ENCODE data around the gene HSPA4L. TPM values are rescaled to one million over a fixed set of nuclear protein-coding genes. Genes with fewer than 3 reads are reported as not detected.

Gene HSPA4L
- total and polyA plus RNA-seq, 2 donors (not counting 1 experiment from before 2014, with no cell fraction given) = not detected

DNA sequence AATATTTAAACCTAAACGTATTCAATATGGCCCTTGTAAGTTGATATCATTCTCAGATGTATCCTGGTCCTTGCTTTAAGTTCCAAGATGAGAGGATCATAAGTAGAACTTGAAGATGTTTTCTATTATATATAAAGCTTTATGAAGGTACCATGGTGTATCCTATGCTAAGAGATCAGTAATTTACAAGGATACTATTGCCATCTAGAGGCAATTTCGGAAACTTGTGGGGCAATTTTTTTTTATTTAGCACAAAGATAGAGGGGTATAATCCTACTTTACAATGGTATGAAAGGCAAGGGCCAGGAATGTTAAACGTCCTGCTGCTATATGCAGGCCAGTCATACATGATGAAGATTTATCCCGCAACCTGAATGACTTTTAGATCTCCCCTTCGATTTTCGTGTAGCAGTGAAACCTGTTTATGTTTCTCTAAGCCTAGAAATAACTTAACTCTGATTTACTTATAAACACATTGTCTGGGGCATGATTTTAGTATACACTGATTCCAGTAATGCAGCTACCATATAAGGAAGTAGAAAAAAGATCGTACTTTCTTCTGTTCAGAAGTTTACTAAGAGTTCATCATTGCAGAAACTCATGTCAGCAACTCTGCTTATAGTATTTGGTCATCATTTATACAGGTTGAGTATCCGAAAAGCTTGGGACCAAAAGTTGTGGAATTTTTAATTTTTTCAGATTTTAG, 49.3 kb upstream of the HSPA4L start:
- ChIA-PET POLR2A (no interaction called here), CTCF (interaction anchor here (1.2 kb wide), 1 partner anchor 128 kb away, joined by 4 read pairs; no protein-coding TSS in a partner anchor)
- TF ChIP-seq, protein P1, sequence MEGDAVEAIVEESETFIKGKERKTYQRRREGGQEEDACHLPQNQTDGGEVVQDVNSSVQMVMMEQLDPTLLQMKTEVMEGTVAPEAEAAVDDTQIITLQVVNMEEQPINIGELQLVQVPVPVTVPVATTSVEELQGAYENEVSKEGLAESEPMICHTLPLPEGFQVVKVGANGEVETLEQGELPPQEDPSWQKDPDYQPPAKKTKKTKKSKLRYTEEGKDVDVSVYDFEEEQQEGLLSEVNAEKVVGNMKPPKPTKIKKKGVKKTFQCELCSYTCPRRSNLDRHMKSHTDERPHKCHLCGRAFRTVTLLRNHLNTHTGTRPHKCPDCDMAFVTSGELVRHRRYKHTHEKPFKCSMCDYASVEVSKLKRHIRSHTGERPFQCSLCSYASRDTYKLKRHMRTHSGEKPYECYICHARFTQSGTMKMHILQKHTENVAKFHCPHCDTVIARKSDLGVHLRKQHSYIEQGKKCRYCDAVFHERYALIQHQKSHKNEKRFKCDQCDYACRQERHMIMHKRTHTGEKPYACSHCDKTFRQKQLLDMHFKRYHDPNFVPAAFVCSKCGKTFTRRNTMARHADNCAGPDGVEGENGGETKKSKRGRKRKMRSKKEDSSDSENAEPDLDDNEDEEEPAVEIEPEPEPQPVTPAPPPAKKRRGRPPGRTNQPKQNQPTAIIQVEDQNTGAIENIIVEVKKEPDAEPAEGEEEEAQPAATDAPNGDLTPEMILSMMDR (IDR thresholded peaks at IDR 0.05) = peak; percentile 9
- no peak for TF ChIP-seq EZH2 (IDR thresholded peaks at IDR 0.05; ENCODE audit: borderline replicate concordance, insufficient read depth, low read depth, low read length, poor library complexity, severe bottlenecking)
- WGBS (ENCODE audit: insufficient coverage) = no CpG with 5 or more reads among the region's 8 CpGs
- Mint-ChIP-seq H3K9me3 (ENCODE audit: insufficient read depth) (no peaks in the 10 kb centered on the region), H3K4me1 (no peaks in the 10 kb centered on the region), H3K4me3 (no peak overlapping the region), H3K27ac (no peak overlapping the region), H3K27me3 (peaks cover 10% of the 10 kb centered on the region)
- Histone ChIP-seq H2AFZ (ENCODE audit: insufficient read depth, low read depth, low read length, poor library complexity, severe bottlenecking) (no peak overlapping the region), H3K4me2 (replicated peaks; ENCODE audit: low read depth, low read length, poor library complexity, severe bottlenecking) (no peak overlapping the region), H3K9me3 (ENCODE audit: control extremely low read depth in 1 of 3, control insufficient read depth in 2 of 3, insufficient read depth in 1 of 3, low read length in 2 of 3) (peaks cover 0 to 11% (median 0%) of the 10 kb centered on the region in 3 donors), H3K27me3 (replicated peaks in 1 of 4; ENCODE audit: control extremely low read depth in 1 of 4, control insufficient read depth in 3 of 4, insufficient read depth in 4 of 4, low read length in 3 of 4) (no peaks in the 10 kb centered on the region), H3K4me1 (ENCODE audit: control insufficient read depth in 2 of 2, insufficient read depth in 2 of 2, low read length in 2 of 2) (no peaks in the 10 kb centered on the region), H3K27ac (ENCODE audit: low read length in 2 of 2) (no peak overlapping the region), H3K4me3 (ENCODE audit: control extremely low read depth in 1 of 5, extremely low read depth in 1 of 5, insufficient read depth in 1 of 5, low read depth in 2 of 5, low read length in 4 of 5) (no peak overlapping the region), H3K36me3 (replicated peaks in 1 of 2; ENCODE audit: control extremely low read depth in 1 of 2, control insufficient read depth in 1 of 2, extremely low read depth in 1 of 2, insufficient read depth in 2 of 2, low read length in 1 of 2) (no peaks in the 10 kb centered on the region), H3K9ac (ENCODE audit: low read length) (no peak overlapping the region), H4K20me1 (ENCODE audit: control insufficient read depth, insufficient read depth, low read length, poor library complexity, severe bottlenecking) (no peaks in the 10 kb centered on the region), H3K79me2 (ENCODE audit: control insufficient read depth, insufficient read depth, low read length) (no peaks in the 10 kb centered on the region)
- no peak for ATAC-seq (ENCODE audit: low read depth)
- DNase-seq = peak; percentile 8
- intact Hi-C loops (cut with micrococcal nuclease) = loop anchor here (1.0 kb wide), 1 partner anchor 126 kb away; no protein-coding TSS in a partner anchor

DNA sequence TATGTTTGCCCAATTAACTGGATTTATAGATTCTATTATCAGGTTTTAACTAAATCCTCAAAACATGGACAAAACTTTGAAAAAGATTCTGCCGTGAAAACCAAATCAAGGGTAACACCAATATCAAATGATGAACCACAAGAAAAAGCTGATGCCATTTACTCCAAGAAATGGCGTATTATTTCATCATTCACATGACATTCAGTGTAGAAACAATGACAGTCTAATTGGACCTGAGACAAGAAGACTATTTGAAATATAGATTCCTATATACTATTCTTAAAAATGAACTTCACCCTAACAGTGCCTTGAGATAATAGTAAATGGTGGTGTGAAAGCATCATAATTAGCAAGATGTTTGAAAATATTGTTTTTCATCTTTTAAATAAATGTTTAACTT, 47.1 kb upstream of the HSPA4L start:
- WGBS (ENCODE audit: insufficient coverage) = no CpG with 5 or more reads among the region's 2 CpGs
- DNase-seq = no peak
- intact Hi-C loops (cut with micrococcal nuclease) = no loop called here
- Histone ChIP-seq H3K79me2 (ENCODE audit: control insufficient read depth, insufficient read depth, low read length) (no peaks in the 10 kb centered on the region), H3K4me2 (replicated peaks; ENCODE audit: low read depth, low read length, poor library complexity, severe bottlenecking) (no peak overlapping the region), H3K9me3 (ENCODE audit: control extremely low read depth in 1 of 3, control insufficient read depth in 2 of 3, insufficient read depth in 1 of 3, low read length in 2 of 3) (peaks cover 0 to 10% (median 0%) of the 10 kb centered on the region in 3 donors), H3K4me3 (ENCODE audit: control extremely low read depth in 1 of 5, extremely low read depth in 1 of 5, insufficient read depth in 1 of 5, low read depth in 2 of 5, low read length in 4 of 5) (no peak overlapping the region), H4K20me1 (ENCODE audit: control insufficient read depth, insufficient read depth, low read length, poor library complexity, severe bottlenecking) (no peaks in the 10 kb centered on the region), H3K36me3 (replicated peaks in 1 of 2; ENCODE audit: control extremely low read depth in 1 of 2, control insufficient read depth in 1 of 2, extremely low read depth in 1 of 2, insufficient read depth in 2 of 2, low read length in 1 of 2) (no peaks in the 10 kb centered on the region), H3K27me3 (replicated peaks in 1 of 4; ENCODE audit: control extremely low read depth in 1 of 4, control insufficient read depth in 3 of 4, insufficient read depth in 4 of 4, low read length in 3 of 4) (no peaks in the 10 kb centered on the region), H2AFZ (ENCODE audit: insufficient read depth, low read depth, low read length, poor library complexity, severe bottlenecking) (no peak overlapping the region), H3K27ac (ENCODE audit: low read length in 2 of 2) (no peak overlapping the region), H3K4me1 (ENCODE audit: control insufficient read depth in 2 of 2, insufficient read depth in 2 of 2, low read length in 2 of 2) (no peaks in the 10 kb centered on the region), H3K9ac (ENCODE audit: low read length) (no peak overlapping the region)
- no peak for TF ChIP-seq EZH2 (IDR thresholded peaks at IDR 0.05; ENCODE audit: borderline replicate concordance, insufficient read depth, low read depth, low read length, poor library complexity, severe bottlenecking)
- TF ChIP-seq, protein P1 (IDR thresholded peaks at IDR 0.05) = no peak
- no peak overlapping the region for H3K27ac Mint-ChIP-seq
- no peak for ATAC-seq (ENCODE audit: low read depth)
- POLR2A ChIA-PET = no interaction called here
- no peaks in the 10 kb centered on the region for H3K4me1 Mint-ChIP-seq
- H3K9me3 Mint-ChIP-seq (ENCODE audit: insufficient read depth) = no peaks in the 10 kb centered on the region
- no peak overlapping the region for H3K4me3 Mint-ChIP-seq
- peaks cover 12% of the 10 kb centered on the region for H3K27me3 Mint-ChIP-seq
- CTCF ChIA-PET = no interaction called here
